Subcutaneous adipose tissue (tissue), 4 donors: ENCODE data around the gene ASZ1. TPM values are rescaled to one million over a fixed set of nuclear protein-coding genes. Genes with fewer than 3 reads are reported as not detected.

Experiments
- CTCF ChIP-seq: fragments of 450-650 bp; IDR thresholded peaks from one replicate; pipeline ENCODE4 v1.5.1; 2016; ENCODE audit warnings: low read depth, mild to moderate bottlenecking, control low read depth, antibody characterized with exemption, moderate library complexity
- total RNA-seq, 4 donors: library from RNA; depleted of rRNA; stranded (reverse); fragments of >200 nt; gene quantifications; one replicate each; pipeline ENCODE4 v1.1.0, GENCODE V29; 2016

ASZ1 gene
- total RNA-seq, 4 donors from 2014 or later = not detected

GRCh38 chr7:117412390-117412789, 14.9 kb downstream of the ASZ1 start:
- no peak for TF ChIP-seq CTCF

GRCh38 chr7:117411539-117411938, 15.8 kb downstream of the ASZ1 start:
- no peak for TF ChIP-seq CTCF

- no peak for TF ChIP-seq CTCF
Observed at GRCh38 chr7:117408831-117409230, 18.5 kb downstream of the ASZ1 start.

GRCh38 chr7:117405519-117405918, 21.8 kb downstream of the ASZ1 start:
- TF ChIP-seq CTCF = no peak

GRCh38 chr7:117403737-117404136, 23.6 kb downstream of the ASZ1 start:
- TF ChIP-seq CTCF = no peak

GRCh38 chr7:117402109-117402508, 25.2 kb downstream of the ASZ1 start:
- no peak for TF ChIP-seq CTCF

GRCh38 chr7:117401293-117402002, 25.8 kb downstream of the ASZ1 start:
- TF ChIP-seq CTCF = no peak
